ENCODE data around the gene ZNF674. TPM values are rescaled to one million over a fixed set of nuclear protein-coding genes. Genes with fewer than 3 reads are reported as not detected.

ZNF674 gene
- total and polyA plus RNA-seq, 3 experiments from 2014 or later = 1.3 to 2.8 (median 2.7) TPM

DNA sequence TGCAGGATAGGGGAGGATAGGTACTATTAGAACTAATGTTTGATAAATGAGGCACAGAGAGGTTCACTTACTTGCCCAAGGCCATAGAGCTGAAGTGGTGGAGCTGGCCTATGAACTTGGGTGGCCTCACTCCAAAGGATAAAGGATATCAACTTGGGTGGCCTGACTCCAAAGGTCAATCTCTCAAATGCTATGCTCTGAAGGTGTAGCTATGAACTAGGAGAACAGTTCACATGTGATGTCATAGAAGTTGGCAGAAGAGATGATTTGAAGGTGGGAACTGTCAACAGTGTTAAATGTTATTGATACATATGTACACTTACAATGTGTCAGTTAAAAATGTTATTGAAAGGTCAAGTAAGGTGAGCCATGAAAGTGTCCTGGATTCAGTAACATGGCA is 22.2 kb upstream of the ZNF674 start:
- no peaks in the 10 kb centered on the region for H3K9me3 ChIP-seq (ENCODE audit: low read length)
- Mint-ChIP-seq H3K27me3 (no peaks in the 10 kb centered on the region), H3K4me3 (no peak overlapping the region), H3K36me3 (peaks cover 0 to 3% (median 0%) of the 10 kb centered on the region in 3 donors), H3K27ac (no peak overlapping the region), H3K9me3 (peaks cover 0 to 2% (median 0%) of the 10 kb centered on the region in 5 donors), H3K4me1 (peaks cover 7 to 12% (median 12%) of the 10 kb centered on the region in 3 donors)
- no peak overlapping the region for H3K27ac ChIP-seq (ENCODE audit: low read depth, low read length)
- H3K4me1 ChIP-seq (ENCODE audit: insufficient read depth, low read length) = peaks cover 6% of the 10 kb centered on the region
- POLR2A ChIA-PET = no interaction called here
- CTCF ChIA-PET = no interaction called here
- H3K36me3 ChIP-seq (ENCODE audit: insufficient read depth, low read length) = no peaks in the 10 kb centered on the region
- H3K4me3 ChIP-seq (ENCODE audit: low read length) = no peak overlapping the region
- no peak for DNase-seq
- no peaks in the 10 kb centered on the region for H3K27me3 ChIP-seq (ENCODE audit: insufficient read depth, low read length, poor library complexity, severe bottlenecking)

DNA sequence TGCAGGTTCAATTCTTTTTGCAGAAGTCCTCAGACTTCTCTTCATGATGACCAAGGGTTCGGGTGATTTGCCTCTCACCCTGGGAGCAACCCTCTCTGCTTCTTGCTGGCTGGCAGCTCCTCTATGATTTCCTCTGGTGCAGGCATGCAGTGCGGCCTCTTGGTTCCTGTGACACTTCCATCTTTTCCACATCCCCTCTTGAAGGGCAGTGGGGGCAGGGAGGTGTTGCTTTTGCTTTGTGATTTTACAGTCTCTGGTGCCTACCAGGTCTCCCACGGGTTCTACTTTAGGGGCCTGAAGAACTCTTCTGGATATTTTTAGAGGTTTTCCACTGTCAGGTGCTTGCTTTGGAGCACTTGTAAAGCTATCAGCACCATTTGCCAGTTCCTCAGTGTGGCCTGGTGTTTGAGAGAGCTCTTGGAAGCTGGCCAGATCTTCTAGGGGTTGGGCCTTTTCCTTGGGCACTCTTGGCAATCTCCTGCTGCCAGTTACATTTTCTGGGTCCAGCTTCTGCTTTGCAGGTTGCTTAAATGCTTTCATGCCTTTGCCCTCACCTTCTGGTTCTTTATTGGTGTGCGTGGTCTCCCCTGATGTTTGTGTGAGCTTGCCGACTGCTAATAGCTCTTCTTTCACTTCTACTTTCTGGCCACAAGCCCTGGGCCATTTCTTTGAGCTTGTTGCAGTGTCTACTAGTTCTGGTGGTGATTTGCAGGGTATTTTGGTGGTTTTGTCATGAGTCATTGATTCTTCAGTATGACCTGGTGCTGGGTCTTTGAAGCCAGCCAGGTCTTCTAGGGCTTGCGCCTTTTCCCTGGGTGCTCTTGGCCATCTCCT is 16.8 kb upstream of the ZNF674 start:
- no peak overlapping the region for H3K4me3 ChIP-seq (ENCODE audit: low read length)
- Mint-ChIP-seq H3K4me3 (peak overlapping the region in 2 of 7 donors; percentile 55 to 75), H3K36me3 (peaks cover 0 to 5% (median 0%) of the 10 kb centered on the region in 3 donors), H3K9me3 (no peaks in the 10 kb centered on the region), H3K27ac (peak overlapping the region in 3 of 8 donors; percentile 4 to 48 (median 36)), H3K27me3 (peaks cover 0 to 3% of the 10 kb centered on the region in 2 donors), H3K4me1 (peaks cover 2 to 10% (median 7%) of the 10 kb centered on the region in 3 donors)
- H3K27ac ChIP-seq (ENCODE audit: low read depth, low read length) = no peak overlapping the region
- ChIA-PET POLR2A (no interaction called here), CTCF (no interaction called here)
- H3K27me3 ChIP-seq (ENCODE audit: insufficient read depth, low read length, poor library complexity, severe bottlenecking) = no peaks in the 10 kb centered on the region
- no peaks in the 10 kb centered on the region for H3K4me1 ChIP-seq (ENCODE audit: insufficient read depth, low read length)
- DNase-seq = no peak
- no peaks in the 10 kb centered on the region for H3K9me3 ChIP-seq (ENCODE audit: low read length)
- no peaks in the 10 kb centered on the region for H3K36me3 ChIP-seq (ENCODE audit: insufficient read depth, low read length)

DNA sequence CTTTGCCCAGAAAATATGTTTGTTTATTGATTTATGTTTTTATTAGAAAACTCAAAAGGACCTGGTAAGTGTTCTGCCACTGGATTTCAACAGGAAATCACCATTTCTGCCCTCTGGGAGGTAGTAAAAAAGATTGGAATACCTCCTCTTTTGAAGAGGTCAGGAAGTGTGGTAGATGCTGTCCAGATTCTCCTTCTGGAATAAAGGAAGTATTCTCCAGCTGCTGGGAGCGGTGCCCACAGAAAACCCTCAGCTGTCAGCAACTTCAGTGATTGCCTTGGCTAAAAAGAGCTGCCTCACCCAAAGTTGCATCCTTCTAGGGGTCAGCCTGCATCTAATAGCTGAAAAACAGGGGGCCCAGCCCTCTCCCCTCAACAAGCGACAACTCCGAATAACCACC is 13.8 kb upstream of the ZNF674 start:
- no peak overlapping the region for H3K27ac ChIP-seq (ENCODE audit: low read depth, low read length)
- CTCF ChIA-PET = no interaction called here
- Mint-ChIP-seq H3K36me3 (peaks cover 0 to 2% (median 1%) of the 10 kb centered on the region in 3 donors), H3K9me3 (no peaks in the 10 kb centered on the region), H3K27me3 (peaks cover 0 to 5% of the 10 kb centered on the region in 2 donors), H3K27ac (no peak overlapping the region), H3K4me3 (no peak overlapping the region), H3K4me1 (peaks cover 2 to 10% (median 7%) of the 10 kb centered on the region in 3 donors)
- no peaks in the 10 kb centered on the region for H3K4me1 ChIP-seq (ENCODE audit: insufficient read depth, low read length)
- H3K4me3 ChIP-seq (ENCODE audit: low read length) = no peak overlapping the region
- no peaks in the 10 kb centered on the region for H3K36me3 ChIP-seq (ENCODE audit: insufficient read depth, low read length)
- no peaks in the 10 kb centered on the region for H3K27me3 ChIP-seq (ENCODE audit: insufficient read depth, low read length, poor library complexity, severe bottlenecking)
- POLR2A ChIA-PET = no interaction called here
- no peak for DNase-seq
- no peaks in the 10 kb centered on the region for H3K9me3 ChIP-seq (ENCODE audit: low read length)

DNA sequence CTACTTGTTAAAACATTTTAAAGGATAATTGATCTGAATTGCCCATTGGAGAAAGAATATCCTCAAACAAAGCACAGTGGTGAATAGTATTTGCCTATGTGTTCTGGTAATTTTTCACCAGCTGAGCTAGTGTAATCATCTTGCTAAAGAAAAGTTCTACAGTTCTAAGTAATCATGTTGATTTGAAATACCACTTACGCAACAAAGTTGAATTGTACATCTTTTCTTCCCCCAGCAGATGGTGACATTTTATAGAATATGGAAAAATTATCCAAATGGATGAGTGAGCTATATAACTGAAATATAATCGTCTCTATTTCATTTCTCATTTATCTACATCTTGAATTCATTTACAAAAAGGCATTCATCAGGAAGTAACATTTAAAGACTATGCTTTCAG is 9.7 kb upstream of the ZNF674 start:
- H3K36me3 Mint-ChIP-seq = peaks cover 0 to 2% (median 1%) of the 10 kb centered on the region in 3 donors
- H3K9me3 Mint-ChIP-seq = no peaks in the 10 kb centered on the region
- Histone ChIP-seq H3K27me3 (ENCODE audit: insufficient read depth, low read length, poor library complexity, severe bottlenecking) (no peaks in the 10 kb centered on the region), H3K27ac (ENCODE audit: low read depth, low read length) (no peak overlapping the region), H3K4me3 (ENCODE audit: low read length) (no peak overlapping the region), H3K36me3 (ENCODE audit: insufficient read depth, low read length) (no peaks in the 10 kb centered on the region), H3K4me1 (ENCODE audit: insufficient read depth, low read length) (no peaks in the 10 kb centered on the region), H3K9me3 (ENCODE audit: low read length) (no peaks in the 10 kb centered on the region)
- no peak for DNase-seq
- H3K4me3 Mint-ChIP-seq = no peak overlapping the region
- H3K27me3 Mint-ChIP-seq = peaks cover 0 to 2% of the 10 kb centered on the region in 2 donors
- H3K27ac Mint-ChIP-seq = peak overlapping the region in 1 of 8 donors; percentile 50
- H3K4me1 Mint-ChIP-seq = no peaks in the 10 kb centered on the region
- POLR2A ChIA-PET = no interaction called here
- CTCF ChIA-PET = interaction anchor here (1.0 to 1.6 kb wide), 3 partner anchors 9 to 87 kb away, joined by 3 to 5 read pairs (median 4); no protein-coding TSS in a partner anchor

DNA sequence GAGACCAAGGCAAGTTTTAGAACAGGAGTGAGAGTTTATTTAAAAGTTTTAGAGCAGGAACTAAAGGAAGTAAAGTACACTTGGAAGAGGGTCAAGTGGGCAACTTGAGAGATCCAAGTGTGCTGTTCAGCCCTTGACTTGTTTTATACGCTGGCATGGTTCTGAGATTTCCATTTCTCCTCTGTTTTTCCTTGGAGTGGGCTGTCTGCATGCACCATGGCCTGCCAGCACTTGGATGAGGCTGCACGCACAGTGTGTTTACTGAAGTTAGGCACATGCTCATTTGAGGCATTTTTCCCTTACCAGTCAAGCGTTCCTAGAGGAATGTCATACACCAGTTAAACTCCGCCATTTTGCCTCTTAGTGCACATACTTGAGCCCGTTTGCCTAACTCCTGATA is 8.7 kb upstream of the ZNF674 start:
- Mint-ChIP-seq H3K4me1 (peaks cover 0 to 2% (median 1%) of the 10 kb centered on the region in 3 donors), H3K4me3 (no peak overlapping the region), H3K9me3 (no peaks in the 10 kb centered on the region), H3K36me3 (peaks cover 0 to 5% (median 2%) of the 10 kb centered on the region in 3 donors), H3K27ac (no peak overlapping the region), H3K27me3 (peaks cover 0 to 2% of the 10 kb centered on the region in 2 donors)
- no peak for DNase-seq
- no peak overlapping the region for H3K4me3 ChIP-seq (ENCODE audit: low read length)
- CTCF ChIA-PET = interaction anchor here (1.6 kb wide), 1 partner anchor 22 kb away, joined by 4 read pairs; no protein-coding TSS in a partner anchor
- no peaks in the 10 kb centered on the region for H3K27me3 ChIP-seq (ENCODE audit: insufficient read depth, low read length, poor library complexity, severe bottlenecking)
- H3K4me1 ChIP-seq (ENCODE audit: insufficient read depth, low read length) = no peaks in the 10 kb centered on the region
- no peaks in the 10 kb centered on the region for H3K36me3 ChIP-seq (ENCODE audit: insufficient read depth, low read length)
- no peak overlapping the region for H3K27ac ChIP-seq (ENCODE audit: low read depth, low read length)
- no peaks in the 10 kb centered on the region for H3K9me3 ChIP-seq (ENCODE audit: low read length)
- POLR2A ChIA-PET = no interaction called here

DNA sequence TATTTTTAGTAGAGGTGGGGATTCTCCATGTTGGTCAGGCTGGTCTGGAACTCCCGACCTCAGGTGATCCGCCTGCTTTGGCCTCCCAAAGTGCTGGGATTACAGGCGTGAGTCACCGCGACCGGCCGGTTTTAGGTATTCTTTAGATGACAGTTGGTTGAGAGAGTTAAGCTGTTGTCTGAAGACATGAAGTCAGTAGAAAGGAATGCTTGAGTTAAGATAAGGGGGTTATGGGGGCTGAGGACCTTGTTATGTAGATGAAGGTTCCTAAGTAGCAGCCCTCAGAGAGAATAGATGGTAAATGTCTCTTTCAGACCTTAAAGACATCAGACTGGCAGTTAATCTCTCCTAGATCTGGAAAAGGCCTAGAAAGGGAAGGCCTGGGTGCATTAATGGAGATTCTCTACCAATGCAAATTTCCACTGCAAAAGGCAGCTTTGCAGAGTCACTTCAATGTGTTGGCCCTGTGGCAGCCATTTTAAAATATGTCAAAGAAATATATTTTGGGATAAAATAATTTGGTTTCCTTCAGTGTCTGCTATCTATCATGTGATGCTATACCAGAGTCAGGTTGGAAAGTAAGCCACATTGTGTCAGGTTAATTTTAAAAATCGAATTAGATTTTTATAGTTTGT is 6.4 kb upstream of the ZNF674 start:
- Mint-ChIP-seq H3K27me3 (peaks cover 0 to 2% of the 10 kb centered on the region in 2 donors), H3K4me1 (peaks cover 4 to 11% (median 6%) of the 10 kb centered on the region in 3 donors), H3K27ac (no peak overlapping the region), H3K9me3 (no peaks in the 10 kb centered on the region), H3K36me3 (peaks cover 0 to 14% (median 2%) of the 10 kb centered on the region in 3 donors), H3K4me3 (no peak overlapping the region)
- CTCF ChIA-PET = no interaction called here
- POLR2A ChIA-PET = no interaction called here
- no peak for DNase-seq
- no peak overlapping the region for H3K27ac ChIP-seq (ENCODE audit: low read depth, low read length)
- no peaks in the 10 kb centered on the region for H3K36me3 ChIP-seq (ENCODE audit: insufficient read depth, low read length)
- H3K9me3 ChIP-seq (ENCODE audit: low read length) = no peaks in the 10 kb centered on the region
- H3K4me1 ChIP-seq (ENCODE audit: insufficient read depth, low read length) = peaks cover 7% of the 10 kb centered on the region
- H3K27me3 ChIP-seq (ENCODE audit: insufficient read depth, low read length, poor library complexity, severe bottlenecking) = no peaks in the 10 kb centered on the region
- H3K4me3 ChIP-seq (ENCODE audit: low read length) = no peak overlapping the region

DNA sequence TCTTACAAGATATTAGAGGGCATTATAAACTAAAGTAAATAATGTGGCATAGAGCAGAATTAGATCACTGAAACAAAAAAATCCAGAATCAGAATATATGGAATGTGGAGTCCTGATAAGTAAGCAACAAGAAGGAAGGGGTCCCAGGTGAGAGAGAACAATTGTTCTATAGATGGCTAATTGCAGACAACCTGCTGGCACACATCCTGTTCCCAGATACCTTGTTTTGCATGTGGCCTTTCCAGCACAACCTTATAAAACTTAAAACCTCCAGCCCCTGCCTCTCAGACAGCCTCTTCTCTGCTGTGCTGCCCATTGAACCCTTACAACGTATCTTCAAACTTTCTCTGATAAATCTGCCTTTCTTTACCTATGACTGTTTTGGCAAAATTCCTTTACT is 4.7 kb upstream of the ZNF674 start:
- Mint-ChIP-seq H3K36me3 (peaks cover 0 to 25% (median 2%) of the 10 kb centered on the region in 3 donors), H3K27ac (peak overlapping the region in 2 of 8 donors; percentile 43 to 45), H3K4me3 (no peak overlapping the region), H3K4me1 (peaks cover 14 to 22% (median 18%) of the 10 kb centered on the region in 3 donors), H3K27me3 (peaks cover 0 to 4% of the 10 kb centered on the region in 2 donors), H3K9me3 (no peaks in the 10 kb centered on the region)
- POLR2A ChIA-PET = no interaction called here
- Histone ChIP-seq H3K36me3 (ENCODE audit: insufficient read depth, low read length) (no peaks in the 10 kb centered on the region), H3K9me3 (ENCODE audit: low read length) (no peaks in the 10 kb centered on the region), H3K4me1 (ENCODE audit: insufficient read depth, low read length) (peaks cover 15% of the 10 kb centered on the region), H3K4me3 (ENCODE audit: low read length) (no peak overlapping the region), H3K27ac (ENCODE audit: low read depth, low read length) (no peak overlapping the region), H3K27me3 (ENCODE audit: insufficient read depth, low read length, poor library complexity, severe bottlenecking) (no peaks in the 10 kb centered on the region)
- no peak for DNase-seq
- CTCF ChIA-PET = no interaction called here

DNA sequence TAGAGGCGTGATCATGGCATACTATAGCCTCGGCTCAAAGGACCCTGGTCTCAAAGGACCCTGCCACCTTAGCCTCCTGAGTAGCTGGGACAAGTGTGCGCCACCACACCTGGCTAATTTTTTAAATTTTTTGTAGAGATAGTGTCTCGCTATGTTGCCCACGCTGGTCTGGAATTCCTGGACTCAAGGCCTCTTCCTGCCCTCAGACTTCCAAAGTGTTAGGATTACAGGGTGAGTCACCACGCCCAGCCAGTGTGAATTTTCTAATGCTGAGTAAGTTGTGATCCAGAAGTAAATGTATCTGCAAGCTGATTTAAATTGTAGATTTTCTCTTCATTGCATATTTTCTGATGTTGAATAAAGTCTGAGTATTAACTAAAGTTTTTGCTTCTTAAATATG is 2.6 kb upstream of the ZNF674 start:
- H3K4me3 Mint-ChIP-seq = peak overlapping the region in 1 of 7 donors; percentile 9
- peak overlapping the region in 1 of 8 donors; percentile 8 for H3K27ac Mint-ChIP-seq
- peaks cover 28 to 37% (median 29%) of the 10 kb centered on the region in 3 donors for H3K4me1 Mint-ChIP-seq
- Histone ChIP-seq H3K27me3 (ENCODE audit: insufficient read depth, low read length, poor library complexity, severe bottlenecking) (no peaks in the 10 kb centered on the region), H3K9me3 (ENCODE audit: low read length) (no peaks in the 10 kb centered on the region), H3K4me1 (ENCODE audit: insufficient read depth, low read length) (peaks cover 25% of the 10 kb centered on the region), H3K4me3 (ENCODE audit: low read length) (no peak overlapping the region), H3K36me3 (ENCODE audit: insufficient read depth, low read length) (no peaks in the 10 kb centered on the region), H3K27ac (ENCODE audit: low read depth, low read length) (no peak overlapping the region)
- H3K36me3 Mint-ChIP-seq = peaks cover 0 to 26% (median 2%) of the 10 kb centered on the region in 3 donors
- no peak for DNase-seq
- peaks cover 0 to 4% of the 10 kb centered on the region in 2 donors for H3K27me3 Mint-ChIP-seq
- H3K9me3 Mint-ChIP-seq = no peaks in the 10 kb centered on the region
- POLR2A ChIA-PET = no interaction called here
- CTCF ChIA-PET = no interaction called here
